Measurements from ENCODE around the gene SCUBE1.

SCUBE1 gene

GRCh38 chr22:43243324-43243723 is 99.8 kb downstream of the SCUBE1 start:
- Histone ChIP-seq H2AFZ (ENCODE audit: insufficient read depth, low read length, poor library complexity) (no peak overlapping the region), H2AK5ac (ENCODE audit: low read length) (no peak overlapping the region), H3K27ac (ENCODE audit: low read depth, low read length) (no peak overlapping the region), H3K36me3 (ENCODE audit: control insufficient read depth in 1 of 2, insufficient read depth in 2 of 2, low read length in 2 of 2) (no peaks in the 10 kb centered on the region), H3K4me3 (ENCODE audit: low read depth, low read length) (no peak overlapping the region), H3K14ac (ENCODE audit: low read length) (no peak overlapping the region), H3K4me1 (ENCODE audit: control insufficient read depth in 1 of 2, insufficient read depth in 2 of 2, low read length in 2 of 2) (peaks cover 0 to 25% of the 10 kb centered on the region in 2 experiments), H3K79me1 (ENCODE audit: low read length) (no peaks in the 10 kb centered on the region), H3K79me2 (ENCODE audit: control insufficient read depth, insufficient read depth, low read length, poor library complexity) (no peaks in the 10 kb centered on the region), H3K27me3 (ENCODE audit: insufficient read depth, low read length) (no peaks in the 10 kb centered on the region), H4K8ac (ENCODE audit: low read depth, low read length) (no peak overlapping the region), H2BK5ac (ENCODE audit: low read depth, low read length, poor library complexity) (no peak overlapping the region), H3K9me3 (ENCODE audit: insufficient read depth, low read depth, low read length) (peaks cover 6% of the 10 kb centered on the region), H3K9ac (ENCODE audit: low read length) (no peak overlapping the region), H3K4me2 (ENCODE audit: low read length) (no peak overlapping the region), H2BK12ac (ENCODE audit: low read length) (no peak overlapping the region), H4K91ac (ENCODE audit: low read depth, low read length) (no peak overlapping the region), H2BK120ac (ENCODE audit: insufficient read depth, low read length, poor library complexity) (no peak overlapping the region), H3K18ac (ENCODE audit: low read length) (no peak overlapping the region), H3K23ac (ENCODE audit: low read length) (no peak overlapping the region), H4K12ac (ENCODE audit: low read depth, low read length) (no peak overlapping the region), H3K4ac (ENCODE audit: low read depth, low read length) (no peak overlapping the region)
- no peak for DNase-seq
- no CpG with 5 or more reads among the region's 12 CpGs for WGBS (ENCODE audit: extremely low coverage, insufficient coverage, insufficient read length)

GRCh38 chr22:43242627-43243026 is 100.5 kb downstream of the SCUBE1 start:
- Histone ChIP-seq H4K8ac (ENCODE audit: low read depth, low read length) (no peak overlapping the region), H3K27ac (ENCODE audit: low read depth, low read length) (no peak overlapping the region), H3K79me1 (ENCODE audit: low read length) (no peaks in the 10 kb centered on the region), H3K4me2 (ENCODE audit: low read length) (no peak overlapping the region), H2AFZ (ENCODE audit: insufficient read depth, low read length, poor library complexity) (no peak overlapping the region), H2BK5ac (ENCODE audit: low read depth, low read length, poor library complexity) (no peak overlapping the region), H3K4me1 (ENCODE audit: control insufficient read depth in 1 of 2, insufficient read depth in 2 of 2, low read length in 2 of 2) (peaks cover 0 to 25% of the 10 kb centered on the region in 2 experiments), H3K79me2 (ENCODE audit: control insufficient read depth, insufficient read depth, low read length, poor library complexity) (no peaks in the 10 kb centered on the region), H3K27me3 (ENCODE audit: insufficient read depth, low read length) (no peaks in the 10 kb centered on the region), H4K12ac (ENCODE audit: low read depth, low read length) (no peak overlapping the region), H3K36me3 (ENCODE audit: control insufficient read depth in 1 of 2, insufficient read depth in 2 of 2, low read length in 2 of 2) (no peaks in the 10 kb centered on the region), H3K23ac (ENCODE audit: low read length) (no peak overlapping the region), H2BK12ac (ENCODE audit: low read length) (no peak overlapping the region), H3K14ac (ENCODE audit: low read length) (no peak overlapping the region), H3K4ac (ENCODE audit: low read depth, low read length) (no peak overlapping the region), H3K4me3 (ENCODE audit: low read depth, low read length) (no peak overlapping the region), H3K9me3 (ENCODE audit: insufficient read depth, low read depth, low read length) (peaks cover 2% of the 10 kb centered on the region), H2BK120ac (ENCODE audit: insufficient read depth, low read length, poor library complexity) (no peak overlapping the region), H3K9ac (ENCODE audit: low read length) (no peak overlapping the region), H3K18ac (ENCODE audit: low read length) (no peak overlapping the region), H4K91ac (ENCODE audit: low read depth, low read length) (no peak overlapping the region), H2AK5ac (ENCODE audit: low read length) (no peak overlapping the region)
- DNase-seq: no peak
- no CpG with 5 or more reads among the region's 6 CpGs for WGBS (ENCODE audit: extremely low coverage, insufficient coverage, insufficient read length)

- Histone ChIP-seq H4K8ac (ENCODE audit: low read depth, low read length) (no peak overlapping the region), H2AFZ (ENCODE audit: insufficient read depth, low read length, poor library complexity) (no peak overlapping the region), H4K91ac (ENCODE audit: low read depth, low read length) (no peak overlapping the region), H3K36me3 (ENCODE audit: control insufficient read depth in 1 of 2, insufficient read depth in 2 of 2, low read length in 2 of 2) (no peaks in the 10 kb centered on the region), H2BK5ac (ENCODE audit: low read depth, low read length, poor library complexity) (no peak overlapping the region), H3K4me3 (ENCODE audit: low read depth, low read length) (no peak overlapping the region), H3K4me1 (ENCODE audit: control insufficient read depth in 1 of 2, insufficient read depth in 2 of 2, low read length in 2 of 2) (peaks cover 0 to 25% of the 10 kb centered on the region in 2 experiments), H3K18ac (ENCODE audit: low read length) (no peak overlapping the region), H4K12ac (ENCODE audit: low read depth, low read length) (no peak overlapping the region), H2BK120ac (ENCODE audit: insufficient read depth, low read length, poor library complexity) (no peak overlapping the region), H3K4me2 (ENCODE audit: low read length) (no peak overlapping the region), H3K27me3 (ENCODE audit: insufficient read depth, low read length) (no peaks in the 10 kb centered on the region), H3K4ac (ENCODE audit: low read depth, low read length) (no peak overlapping the region), H3K27ac (ENCODE audit: low read depth, low read length) (no peak overlapping the region), H3K79me2 (ENCODE audit: control insufficient read depth, insufficient read depth, low read length, poor library complexity) (no peaks in the 10 kb centered on the region), H3K9me3 (ENCODE audit: insufficient read depth, low read depth, low read length) (peaks cover 2% of the 10 kb centered on the region), H3K14ac (ENCODE audit: low read length) (no peak overlapping the region), H2AK5ac (ENCODE audit: low read length) (no peak overlapping the region), H3K9ac (ENCODE audit: low read length) (no peak overlapping the region), H3K79me1 (ENCODE audit: low read length) (no peaks in the 10 kb centered on the region), H3K23ac (ENCODE audit: low read length) (no peak overlapping the region), H2BK12ac (ENCODE audit: low read length) (no peak overlapping the region)
- WGBS (ENCODE audit: extremely low coverage, insufficient coverage, insufficient read length): no CpG with 5 or more reads among the region's 14 CpGs
- no peak for DNase-seq
These were observed 101.3 kb downstream of the SCUBE1 start for GRCh38 chr22:43241699-43242386.

GRCh38 chr22:43241138-43241597 is 102.0 kb downstream of the SCUBE1 start:
- H4K12ac ChIP-seq (ENCODE audit: low read depth, low read length): no peak overlapping the region
- WGBS (ENCODE audit: extremely low coverage, insufficient coverage, insufficient read length): no CpG with 5 or more reads among the region's 15 CpGs
- H3K27ac ChIP-seq (ENCODE audit: low read depth, low read length): no peak overlapping the region

More at GRCh38 chr22:43241138-43241597, 102.0 kb downstream of the SCUBE1 start:
- no peak overlapping the region for H2AK5ac ChIP-seq (ENCODE audit: low read length)
- no peak overlapping the region for H2AFZ ChIP-seq (ENCODE audit: insufficient read depth, low read length, poor library complexity)
- no peak overlapping the region for H3K4ac ChIP-seq (ENCODE audit: low read depth, low read length)
- H4K8ac ChIP-seq (ENCODE audit: low read depth, low read length): no peak overlapping the region
- H3K27me3 ChIP-seq (ENCODE audit: insufficient read depth, low read length): no peaks in the 10 kb centered on the region
- H3K23ac ChIP-seq (ENCODE audit: low read length): no peak overlapping the region
- DNase-seq: no peak
- H3K14ac ChIP-seq (ENCODE audit: low read length): no peak overlapping the region
- no peaks in the 10 kb centered on the region for H3K79me1 ChIP-seq (ENCODE audit: low read length)
- no peak overlapping the region for H3K18ac ChIP-seq (ENCODE audit: low read length)
- no peaks in the 10 kb centered on the region for H3K79me2 ChIP-seq (ENCODE audit: control insufficient read depth, insufficient read depth, low read length, poor library complexity)
- H2BK5ac ChIP-seq (ENCODE audit: low read depth, low read length, poor library complexity): no peak overlapping the region
- no peak overlapping the region for H3K4me3 ChIP-seq (ENCODE audit: low read depth, low read length)
- H2BK12ac ChIP-seq (ENCODE audit: low read length): no peak overlapping the region
- no peak overlapping the region for H3K4me2 ChIP-seq (ENCODE audit: low read length)
- peaks cover 2% of the 10 kb centered on the region for H3K9me3 ChIP-seq (ENCODE audit: insufficient read depth, low read depth, low read length)
- no peak overlapping the region for H3K9ac ChIP-seq (ENCODE audit: low read length)
- H4K91ac ChIP-seq (ENCODE audit: low read depth, low read length): no peak overlapping the region
- peaks cover 0 to 27% of the 10 kb centered on the region in 2 experiments for H3K4me1 ChIP-seq (ENCODE audit: control insufficient read depth in 1 of 2, insufficient read depth in 2 of 2, low read length in 2 of 2)
- no peak overlapping the region for H2BK120ac ChIP-seq (ENCODE audit: insufficient read depth, low read length, poor library complexity)
- H3K36me3 ChIP-seq (ENCODE audit: control insufficient read depth in 1 of 2, insufficient read depth in 2 of 2, low read length in 2 of 2): no peaks in the 10 kb centered on the region
